A673 (cell line): Measurements from ENCODE around the gene PTBP1. TPM values are rescaled to one million over a fixed set of nuclear protein-coding genes. Genes with fewer than 3 reads are reported as not detected.

Experiments
- BruUV-seq: library from RNA; stranded (reverse); fragments of 400-500 nt; replicated peaks from 2 replicates; lab custom pipeline; 2021; lab: Mats Ljungman, UMichigan
- CTCF ChIA-PET: fragments of 300-600 bp; sonication (Branson Sonifier 250); formaldehyde crosslinking; loops from one replicate; lab custom pipeline; 2022; ENCODE audit warnings: antibody characterized with exemption; lab: Charles Lee
- POLR2A ChIA-PET: fragments of 300-600 bp; sonication (Branson Sonifier 250); formaldehyde crosslinking; loops from one replicate; lab custom pipeline; 2022; ENCODE audit warnings: antibody characterized with exemption; ENCODE audit not compliant: low non-redundant PET; lab: Charles Lee
- DNase-seq: peaks from one replicate; pipeline ENCODE4 v3.0.0-alpha.2; 2015; ENCODE audit warnings: low spot score
- H3K27ac ChIP-seq: fragments of 200-600 bp; sonication (generic); 2 replicates; pipeline ENCODE4 v1.5.1; 2016; ENCODE audit warnings: mixed run types, low read depth, mild to moderate bottlenecking, mixed read lengths, antibody characterized with exemption, low read length; ENCODE audit not compliant: poor library complexity, severe bottlenecking
- H3K27me3 ChIP-seq: fragments of 200-600 bp; sonication (generic); replicated peaks from 2 replicates; pipeline ENCODE4 v1.6.1; 2017; ENCODE audit warnings: mixed run types, low read depth, mild to moderate bottlenecking, mixed read lengths, antibody characterized with exemption, low read length; ENCODE audit not compliant: insufficient read depth, poor library complexity
- H3K36me3 ChIP-seq: fragments of 200-600 bp; sonication (generic); 2 replicates; pipeline ENCODE4 v1.6.1; 2016; ENCODE audit warnings: mixed run types, mild to moderate bottlenecking, mixed read lengths, antibody characterized with exemption, low read length; ENCODE audit not compliant: insufficient read depth, poor library complexity, severe bottlenecking
- H3K4me1 ChIP-seq: fragments of 200-600 bp; sonication (generic); 2 replicates; pipeline ENCODE4 v1.6.1; 2017; ENCODE audit warnings: mixed run types, mild to moderate bottlenecking, mixed read lengths, antibody characterized with exemption, low read length; ENCODE audit not compliant: insufficient read depth, poor library complexity, severe bottlenecking
- H3K4me3 ChIP-seq: fragments of 200-600 bp; sonication (generic); 2 replicates; pipeline ENCODE4 v1.5.1; 2016; ENCODE audit warnings: low read depth, mixed run types, mild to moderate bottlenecking, mixed read lengths, low read length; ENCODE audit not compliant: poor library complexity, severe bottlenecking
- H3K9me3 ChIP-seq: fragments of 200-600 bp; sonication (generic); 2 replicates; pipeline ENCODE4 v1.6.1; 2016; ENCODE audit warnings: mixed run types, low read depth, mild to moderate bottlenecking, mixed read lengths, antibody characterized with exemption, low read length; ENCODE audit not compliant: poor library complexity, severe bottlenecking
- EZH2 ChIP-seq: fragments of 200-600 bp; sonication (generic); IDR thresholded peaks from 2 replicates; pipeline ENCODE4 v1.6.1; 2017; ENCODE audit warnings: borderline replicate concordance, low read depth, mild to moderate bottlenecking, mixed read lengths, antibody characterized with exemption, low read length; ENCODE audit not compliant: poor library complexity, severe bottlenecking
- intact Hi-C: fragments of 100-400 bp; cut with micrococcal nuclease; formaldehyde crosslinking; loops from one replicate; pipeline ENCODE4 v1.10.0; 2022; ENCODE audit not compliant: unreplicated experiment
- total RNA-seq: library from RNA; stranded (reverse); gene quantifications from 2 replicates; pipeline ENCODE4 v1.2.3, GENCODE V29; 2021
- TF ChIP-seq, protein P1 (sequence below): fragments of 300-800, 200-600 bp; sonication (generic); conservative IDR thresholded peaks from 2 replicates; pipeline ENCODE4 v1.5.1; 2017; ENCODE audit warnings: low read depth, mild to moderate bottlenecking, antibody characterized with exemption, low read length, moderate library complexity, mixed read lengths

PTBP1 gene
- total RNA-seq, 1 experiment from 2014 or later: 800 TPM

DNA sequence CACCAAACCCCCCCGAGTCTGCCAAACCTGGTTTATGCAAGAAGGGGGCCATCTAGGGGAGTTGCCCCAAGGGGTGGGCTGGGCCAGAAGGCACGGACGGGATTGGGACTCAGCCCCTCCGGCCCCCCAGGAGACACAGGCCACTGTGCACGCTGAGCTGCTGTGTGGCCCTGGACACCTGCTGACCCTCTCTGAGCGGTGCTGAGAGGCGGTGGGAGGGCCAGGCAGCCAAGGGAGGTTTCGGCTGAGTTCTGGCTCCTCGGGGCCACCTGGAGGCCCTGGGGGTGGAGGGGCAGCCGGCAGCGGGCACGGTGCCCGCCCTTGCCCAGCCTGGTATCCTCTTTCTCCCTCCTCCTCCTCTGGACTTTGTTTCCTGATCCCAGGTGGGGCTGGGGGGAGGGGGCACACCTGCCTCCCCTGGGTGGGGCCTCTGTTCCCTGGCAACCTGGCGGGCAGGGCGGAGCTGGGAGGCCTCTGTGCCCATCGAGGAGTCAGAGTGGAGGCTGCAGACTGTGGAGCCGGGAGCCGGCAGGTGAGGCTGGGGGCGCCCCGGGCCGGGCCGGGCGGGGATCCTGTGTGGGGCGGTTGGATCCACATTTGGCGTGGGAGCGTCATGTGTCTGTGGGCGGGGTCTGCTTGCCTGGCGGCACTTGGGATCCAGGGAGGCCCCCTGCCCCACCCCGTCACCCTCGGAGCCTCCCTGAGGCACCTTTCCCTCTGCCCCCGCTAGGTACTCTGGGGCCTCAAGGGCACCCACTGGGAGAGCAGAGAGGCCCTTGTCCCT lies 46.4 kb upstream of the PTBP1 start, which contains the start of gene MISP:
MISP (plus strand) TSS at position 473 of the 784 bp plus-strand sequence. CDS start 5,835 bp downstream, outside the sequence.
- no peaks in the 10 kb centered on the region for H3K36me3 ChIP-seq
- POLR2A ChIA-PET: no interaction called here
- H3K27me3 ChIP-seq: no peaks in the 10 kb centered on the region
- TF ChIP-seq, protein P1, sequence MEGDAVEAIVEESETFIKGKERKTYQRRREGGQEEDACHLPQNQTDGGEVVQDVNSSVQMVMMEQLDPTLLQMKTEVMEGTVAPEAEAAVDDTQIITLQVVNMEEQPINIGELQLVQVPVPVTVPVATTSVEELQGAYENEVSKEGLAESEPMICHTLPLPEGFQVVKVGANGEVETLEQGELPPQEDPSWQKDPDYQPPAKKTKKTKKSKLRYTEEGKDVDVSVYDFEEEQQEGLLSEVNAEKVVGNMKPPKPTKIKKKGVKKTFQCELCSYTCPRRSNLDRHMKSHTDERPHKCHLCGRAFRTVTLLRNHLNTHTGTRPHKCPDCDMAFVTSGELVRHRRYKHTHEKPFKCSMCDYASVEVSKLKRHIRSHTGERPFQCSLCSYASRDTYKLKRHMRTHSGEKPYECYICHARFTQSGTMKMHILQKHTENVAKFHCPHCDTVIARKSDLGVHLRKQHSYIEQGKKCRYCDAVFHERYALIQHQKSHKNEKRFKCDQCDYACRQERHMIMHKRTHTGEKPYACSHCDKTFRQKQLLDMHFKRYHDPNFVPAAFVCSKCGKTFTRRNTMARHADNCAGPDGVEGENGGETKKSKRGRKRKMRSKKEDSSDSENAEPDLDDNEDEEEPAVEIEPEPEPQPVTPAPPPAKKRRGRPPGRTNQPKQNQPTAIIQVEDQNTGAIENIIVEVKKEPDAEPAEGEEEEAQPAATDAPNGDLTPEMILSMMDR: no peak
- TF ChIP-seq EZH2: no peak
- no peak for DNase-seq
- no peak within 1 kb of the TSS for H3K27ac ChIP-seq
- BruUV-seq: no TSS peak
- intact Hi-C loops: no loop called here
- peaks cover 6% of the 10 kb centered on the region for H3K9me3 ChIP-seq
- no peak within 1 kb of the TSS for H3K4me3 ChIP-seq
- H3K4me1 ChIP-seq: no peaks in the 10 kb centered on the region
- CTCF ChIA-PET: no interaction called here

- intact Hi-C loops: no loop called here
- no peak overlapping the region for H3K27ac ChIP-seq
- no peak for DNase-seq
- no peak overlapping the region for H3K4me3 ChIP-seq
- ChIA-PET CTCF (no interaction called here), POLR2A (no interaction called here)
- no peaks in the 10 kb centered on the region for H3K4me1 ChIP-seq
- H3K27me3 ChIP-seq: no peaks in the 10 kb centered on the region
- H3K9me3 ChIP-seq: peaks cover 6% of the 10 kb centered on the region
- no peaks in the 10 kb centered on the region for H3K36me3 ChIP-seq
- no TSS peak for BruUV-seq
- TF ChIP-seq, protein P1: no peak
- TF ChIP-seq EZH2: no peak
Measured at GRCh38 chr19:751501-752341, 45.5 kb upstream of the PTBP1 start.

DNA sequence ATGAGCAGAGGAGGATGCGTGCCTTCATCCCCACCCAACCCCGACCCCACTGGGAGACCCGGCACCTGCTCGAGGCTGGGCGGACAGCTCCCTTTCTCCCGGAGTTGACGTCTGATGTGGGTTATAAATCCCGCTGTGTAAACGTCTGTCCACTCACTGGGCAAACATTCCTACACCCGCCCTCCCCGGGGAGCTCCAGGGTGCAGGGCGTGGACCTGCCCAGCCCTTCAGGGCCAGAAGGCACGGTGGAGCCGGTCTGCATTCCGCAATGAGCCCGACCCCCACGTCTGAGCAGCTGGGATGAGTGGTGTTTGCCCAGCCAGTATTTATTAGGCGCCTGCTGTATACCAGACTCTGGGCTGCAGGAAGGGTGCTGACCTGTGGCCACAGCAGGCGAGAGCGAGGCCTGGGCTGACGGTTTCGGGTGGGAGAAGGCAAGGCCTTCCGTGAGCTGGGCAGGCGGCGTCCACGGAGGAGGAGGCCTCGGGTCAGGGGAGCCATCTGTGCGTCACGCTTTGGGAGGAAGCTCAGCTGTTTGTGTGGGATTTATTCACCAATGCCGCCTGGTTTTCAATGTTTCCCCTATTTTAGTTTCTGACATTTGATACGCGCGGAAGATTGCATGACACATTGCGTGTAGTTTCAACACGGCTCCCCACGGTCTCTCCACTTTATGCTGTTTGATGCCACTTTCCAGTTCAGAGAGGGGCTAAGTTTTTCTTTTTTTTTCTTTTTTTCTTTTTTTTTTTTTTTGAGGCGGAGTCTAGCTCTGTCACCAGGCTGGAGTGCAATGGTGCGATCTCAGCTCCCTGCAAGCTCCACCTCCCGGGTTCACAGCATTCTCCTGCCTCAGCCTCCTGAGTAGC lies 44.4 kb upstream of the PTBP1 start:
- no peaks in the 10 kb centered on the region for H3K9me3 ChIP-seq
- no TSS peak for BruUV-seq
- TF ChIP-seq, protein P1: no peak
- TF ChIP-seq EZH2: no peak
- intact Hi-C loops: no loop called here
- CTCF ChIA-PET: interaction anchor here (0.6 kb wide), 1 partner anchor 124 kb away, joined by 6 read pairs; no protein-coding TSS in a partner anchor
- H3K27me3 ChIP-seq: no peaks in the 10 kb centered on the region
- H3K36me3 ChIP-seq: no peaks in the 10 kb centered on the region
- POLR2A ChIA-PET: interaction anchor here (0.6 kb wide), 2 partner anchors 103 to 111 kb away, joined by 5 to 11 read pairs; no protein-coding TSS in a partner anchor
- no peak overlapping the region for H3K27ac ChIP-seq
- no peaks in the 10 kb centered on the region for H3K4me1 ChIP-seq
- no peak overlapping the region for H3K4me3 ChIP-seq
- DNase-seq: peak; percentile 58
